H9 (cell line): ENCODE data around the gene MAPKAP1. TPM values are rescaled to one million over a fixed set of nuclear protein-coding genes. Genes with fewer than 3 reads are reported as not detected.

ENCODE experiments used
- DNase-seq: peaks from one replicate; pipeline ENCODE4 v3.0.0-alpha.2; 2017
- H2AFZ ChIP-seq: one replicate; pipeline ENCODE4 v1.6.1; 2013; ENCODE audit warnings: mild to moderate bottlenecking, low read length, control low read depth, moderate library complexity
- H2AK5ac ChIP-seq: 2 replicates; pipeline ENCODE4 v1.6.1; 2013; ENCODE audit warnings: low read length, control low read depth, mixed read lengths; ENCODE audit not compliant: insufficient read length
- H2BK120ac ChIP-seq: one replicate; pipeline ENCODE4 v1.6.1; 2013; ENCODE audit warnings: low read depth, mild to moderate bottlenecking, low read length, control low read depth, inconsistent platforms; ENCODE audit not compliant: poor library complexity, severe bottlenecking
- H2BK12ac ChIP-seq: 2 replicates; pipeline ENCODE4 v1.6.1; 2013; ENCODE audit warnings: low read length, control low read depth, mixed read lengths, low read depth; ENCODE audit not compliant: insufficient read length
- H2BK15ac ChIP-seq: 2 replicates; pipeline ENCODE4 v1.6.1; 2013; ENCODE audit warnings: low read depth, low read length, control low read depth
- H2BK20ac ChIP-seq: one replicate; pipeline ENCODE4 v1.6.1; 2013; ENCODE audit warnings: low read depth, mild to moderate bottlenecking, low read length, control low read depth, inconsistent platforms; ENCODE audit not compliant: poor library complexity, severe bottlenecking
- H2BK5ac ChIP-seq: 2 replicates; pipeline ENCODE4 v1.6.1; 2013; ENCODE audit warnings: low read length, control low read depth, mixed read lengths; ENCODE audit not compliant: insufficient read length
- H3K14ac ChIP-seq: 2 replicates; pipeline ENCODE4 v1.6.1; 2013; ENCODE audit warnings: low read length, control low read depth; ENCODE audit not compliant: insufficient read depth
- H3K18ac ChIP-seq: 2 replicates; pipeline ENCODE4 v1.6.1; 2013; ENCODE audit warnings: low read depth, mild to moderate bottlenecking, mixed read lengths, low read length, control low read depth; ENCODE audit not compliant: insufficient read length
- H3K23ac ChIP-seq: 2 replicates; pipeline ENCODE4 v1.6.1; 2013; ENCODE audit warnings: low read length, control low read depth, mixed read lengths, low read depth; ENCODE audit not compliant: insufficient read length
- H3K23me2 ChIP-seq: 2 replicates; pipeline ENCODE4 v1.6.1; 2013; ENCODE audit warnings: low read depth, mild to moderate bottlenecking, mixed read lengths, low read length, control low read depth; ENCODE audit not compliant: insufficient read length, poor library complexity, severe bottlenecking
- H3K27ac ChIP-seq: 2 replicates; pipeline ENCODE4 v1.5.1; 2013; ENCODE audit warnings: low read length, control low read depth, mixed read lengths, low read depth; ENCODE audit not compliant: insufficient read length
- H3K27me3 ChIP-seq: 2 replicates; pipeline ENCODE4 v1.6.1; 2013; ENCODE audit warnings: low read length, control low read depth, inconsistent platforms; ENCODE audit not compliant: insufficient read depth
- H3K4ac ChIP-seq: 2 replicates; pipeline ENCODE4 v1.6.1; 2013; ENCODE audit warnings: low read depth, mild to moderate bottlenecking, control low read depth, inconsistent platforms, low read length, moderate library complexity
- H3K4me1 ChIP-seq: 2 replicates; pipeline ENCODE4 v1.6.1; 2013; ENCODE audit warnings: low read length, control low read depth, inconsistent platforms; ENCODE audit not compliant: insufficient read depth
- H3K4me2 ChIP-seq: 2 replicates; pipeline ENCODE4 v1.6.1; 2013; ENCODE audit warnings: low read length, control low read depth, mixed read lengths; ENCODE audit not compliant: insufficient read length, insufficient read depth
- H3K56ac ChIP-seq: 2 replicates; pipeline ENCODE4 v1.6.1; 2013; ENCODE audit warnings: low read depth, mild to moderate bottlenecking, mixed read lengths, low read length, control low read depth; ENCODE audit not compliant: insufficient read length
- H3K79me1 ChIP-seq: 2 replicates; pipeline ENCODE4 v1.6.1; 2013; ENCODE audit warnings: low read depth, mild to moderate bottlenecking, moderate library complexity, low read length, control low read depth, inconsistent platforms; ENCODE audit not compliant: insufficient read depth, poor library complexity, severe bottlenecking
- H3K79me2 ChIP-seq: 2 replicates; pipeline ENCODE4 v1.6.1; 2013; ENCODE audit warnings: low read length, control low read depth, inconsistent platforms; ENCODE audit not compliant: insufficient read depth
- H3K9ac ChIP-seq: 2 replicates; pipeline ENCODE4 v1.6.1; 2013; ENCODE audit warnings: low read length, control low read depth, mixed read lengths; ENCODE audit not compliant: insufficient read length; ENCODE audit errors: extremely low read depth
- H3K9me3 ChIP-seq: one replicate; pipeline ENCODE4 v1.6.1; 2013; ENCODE audit warnings: low read depth, low read length, inconsistent platforms; ENCODE audit not compliant: control insufficient read depth
- H3T11ph ChIP-seq: one replicate; pipeline ENCODE4 v1.6.1; 2013; ENCODE audit warnings: mild to moderate bottlenecking, low read length, control low read depth, inconsistent platforms
- H4K20me1 ChIP-seq: one replicate; pipeline ENCODE4 v1.6.1; 2013; ENCODE audit not compliant: control insufficient read depth, insufficient read length, insufficient read depth
- H4K5ac ChIP-seq: 2 replicates; pipeline ENCODE4 v1.6.1; 2013; ENCODE audit warnings: low read depth, mild to moderate bottlenecking, mixed read lengths, low read length, control low read depth; ENCODE audit not compliant: insufficient read length
- H4K8ac ChIP-seq: replicated peaks from 2 replicates; pipeline ENCODE4 v1.6.1; 2013; ENCODE audit warnings: low read length, control low read depth, mixed read lengths, low read depth; ENCODE audit not compliant: insufficient read length
- H4K91ac ChIP-seq: 2 replicates; pipeline ENCODE4 v1.6.1; 2013; ENCODE audit warnings: low read depth, mild to moderate bottlenecking, moderate library complexity, mixed read lengths, low read length, control low read depth; ENCODE audit not compliant: insufficient read length
- H3K27ac Mint-ChIP-seq, 3 experiments: 2 replicates in 2 of 3; 3 replicates in 1 of 3; pipeline ENCODE4 v1.8.0; 2020 to 2021; ENCODE audit warnings: mixed read lengths in 3 of 3, mild to moderate bottlenecking in 1 of 3, moderate library complexity in 1 of 3
- H3K27me3 Mint-ChIP-seq: 2 replicates; pipeline ENCODE4 v1.8.0; 2021; ENCODE audit warnings: low read depth, mild to moderate bottlenecking, moderate library complexity, mixed read lengths
- H3K36me3 Mint-ChIP-seq, 3 experiments: 2 replicates in 2 of 3; 3 replicates in 1 of 3; pipeline ENCODE4 v1.8.0; 2020 to 2021; ENCODE audit warnings: low read depth in 3 of 3, mixed read lengths in 3 of 3; ENCODE audit not compliant: insufficient read depth in 1 of 3
- H3K4me1 Mint-ChIP-seq, 2 experiments: 2 replicates each; pipeline ENCODE4 v1.8.0; 2020; ENCODE audit warnings: mixed read lengths in 2 of 2
- H3K4me3 Mint-ChIP-seq, 2 experiments: 2 replicates in 1 of 2; 3 replicates in 1 of 2; pipeline ENCODE4 v1.8.0; 2020 to 2021; ENCODE audit warnings: mild to moderate bottlenecking in 2 of 2, mixed read lengths in 2 of 2, moderate library complexity in 1 of 2
- H3K9me3 Mint-ChIP-seq, 2 experiments: 2 replicates in 1 of 2; 3 replicates in 1 of 2; pipeline ENCODE4 v1.8.0; 2020; ENCODE audit warnings: mild to moderate bottlenecking in 2 of 2, mixed read lengths in 2 of 2, moderate library complexity in 1 of 2
- CTCF ChIP-seq: fragments of 200-600 bp; sonication (generic); conservative IDR thresholded peaks from 3 replicates; pipeline ENCODE4 v1.8.0; 2021; ENCODE audit warnings: antibody characterized with exemption, mild to moderate bottlenecking
- WGBS: extraction: QIAGEN DNeasy Blood & Tissue Kit; methylation state at CpG from one replicate; pipeline ENCODE4 v1.1.7; 2013; ENCODE audit warnings: missing lambda C conversion rate, low lambda C conversion rate, mixed read lengths; ENCODE audit not compliant: insufficient read length; ENCODE audit errors: extremely low coverage; 5-methylcytosine and 5-hydroxymethylcytosine counted together
- total RNA-seq: library from RNA; stranded (reverse); gene quantifications from 2 replicates; pipeline ENCODE4 v1.2.1, GENCODE V29; 2021

MAPKAP1 gene
- total RNA-seq, 1 experiment from 2014 or later = 97.0 TPM

DNA sequence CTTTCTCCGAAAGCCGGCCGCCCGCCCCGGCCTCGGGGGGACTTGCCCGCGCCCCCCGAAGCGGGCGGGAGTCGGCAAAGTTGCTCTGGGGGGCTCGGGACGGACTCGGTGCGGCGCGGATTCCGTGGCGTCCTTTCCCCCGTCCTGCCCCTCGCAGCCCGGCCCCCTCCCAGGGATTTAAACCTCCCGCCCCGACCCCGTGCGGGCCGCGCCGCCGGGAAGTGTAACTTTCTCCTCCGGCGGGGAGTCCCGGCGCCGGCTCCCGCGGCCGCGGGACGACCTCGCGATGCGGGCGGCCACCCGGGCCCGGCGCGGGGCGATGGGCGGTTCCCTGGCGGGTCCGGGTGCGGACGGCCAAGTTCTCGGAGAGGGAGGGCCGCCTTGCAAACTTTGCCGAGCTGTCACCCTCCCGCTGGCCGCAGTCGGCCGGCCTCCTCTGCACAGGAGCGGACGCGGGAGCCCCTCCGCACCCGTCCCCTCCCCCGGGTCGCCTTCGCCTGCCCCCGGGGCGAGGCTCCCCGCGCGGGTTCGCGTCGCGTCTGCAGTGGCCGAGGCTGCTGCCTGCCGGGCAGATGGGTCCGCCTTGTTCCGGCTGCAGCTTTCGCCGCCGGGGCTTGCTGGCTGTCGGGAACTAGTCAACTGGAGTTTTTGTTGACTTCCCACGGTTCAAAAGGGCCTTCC lies 40.9 kb upstream of the MAPKAP1 start:
- H2BK15ac ChIP-seq = no peak overlapping the region
- Mint-ChIP-seq H3K27ac (peak overlapping the region in 1 of 3 experiments; percentile 88; a peak in 1 of 7 replicates), H3K4me3 (peak overlapping the region; percentile 84 to 93), H3K27me3 (peaks cover 15% of the 10 kb centered on the region), H3K36me3 (peaks cover 10 to 18% (median 11%) of the 10 kb centered on the region in 3 experiments; a peak in 6 of 7 replicates), H3K9me3 (no peaks in the 10 kb centered on the region; a peak in 1 of 5 replicates), H3K4me1 (peaks cover 47 to 54% of the 10 kb centered on the region in 2 experiments)
- no peaks in the 10 kb centered on the region for H4K20me1 ChIP-seq
- no peak overlapping the region for H4K91ac ChIP-seq
- peak overlapping the region; percentile 78 for H3K4me2 ChIP-seq
- no peak overlapping the region for H2BK5ac ChIP-seq
- H4K5ac ChIP-seq = no peak overlapping the region
- peaks cover 4% of the 10 kb centered on the region; the same call in 1 of the 2 replicates for H3K4me1 ChIP-seq
- H3K23ac ChIP-seq = no peak overlapping the region
- H3T11ph ChIP-seq = no peak overlapping the region
- H4K8ac ChIP-seq = no peak overlapping the region
- DNase-seq = no peak
- no peak overlapping the region for H2BK12ac ChIP-seq
- TF ChIP-seq CTCF = no peak
- H3K14ac ChIP-seq = peak overlapping the region; percentile 57
- 0 out of 2 replicates have a peak, but pooled peaks cover 1% of the 10 kb centered on the region for H3K27me3 ChIP-seq
- no peak overlapping the region for H2AK5ac ChIP-seq
- no peak overlapping the region for H3K56ac ChIP-seq
- peaks cover 16% of the 10 kb centered on the region for H3K23me2 ChIP-seq
- no peak overlapping the region for H3K4ac ChIP-seq
- H3K79me2 ChIP-seq = no peaks in the 10 kb centered on the region
- peak overlapping the region; percentile 49 for H3K9ac ChIP-seq
- no peak overlapping the region for H2BK120ac ChIP-seq
- H3K18ac ChIP-seq = peak overlapping the region; percentile 29
- H2AFZ ChIP-seq = no peak overlapping the region
- H3K79me1 ChIP-seq = no peaks in the 10 kb centered on the region
- no peak overlapping the region for H2BK20ac ChIP-seq
- WGBS = no CpG with 5 or more reads among the region's 88 CpGs
- H3K9me3 ChIP-seq = no peaks in the 10 kb centered on the region
- H3K27ac ChIP-seq = no peak overlapping the region
